Heart left ventricle (tissue), 16 donors: ENCODE data around the gene PIGM. TPM values are rescaled to one million over a fixed set of nuclear protein-coding genes. Genes with fewer than 3 reads are reported as not detected.

Experiments
- ATAC-seq, 4 donors: fragments of 200-7000 bp; cut with Tn5 transposase; one replicate each; pipeline ENCODE4 v1.9.1; 2020 to 2022; ENCODE audit warnings: moderate library complexity in 4 of 4, mild to moderate bottlenecking in 3 of 4, moderate number of reproducible peaks in 1 of 4
- DNase-seq, 5 donors: peaks; one replicate each; pipeline ENCODE4 v3.0.0-alpha.2; 2020
- H3K27ac ChIP-seq, 12 donors: fragments of 200-600 bp; sonication (generic) in 4 of 12; one replicate each; pipeline versions ENCODE4 v1.5.0 to v1.8.0; 2016 to 2022; ENCODE audit warnings: mild to moderate bottlenecking in 2 of 12
- H3K27me3 ChIP-seq, 9 donors: fragments of 200-600 bp; sonication (generic) in 2 of 9; one replicate each; pipeline versions ENCODE4 v1.5.1 to v1.8.0; 2016 to 2022; ENCODE audit warnings: mild to moderate bottlenecking in 3 of 9
- H3K36me3 ChIP-seq, 9 donors: fragments of 200-600 bp; sonication (generic) in 2 of 9; one replicate each; pipeline versions ENCODE4 v1.5.0 to v1.8.0; 2018 to 2022; ENCODE audit warnings: mild to moderate bottlenecking in 2 of 9
- H3K4me1 ChIP-seq, 12 donors: fragments of 200-600 bp; sonication (generic) in 4 of 12; one replicate each; pipeline versions ENCODE4 v1.5.0 to v1.8.0; 2016 to 2022; ENCODE audit warnings: mild to moderate bottlenecking in 3 of 12
- H3K4me3 ChIP-seq, 12 donors: fragments of 200-600 bp; sonication (generic) in 4 of 12; one replicate each; pipeline versions ENCODE4 v1.5.0 to v1.8.0; 2017 to 2022; ENCODE audit warnings: mild to moderate bottlenecking in 9 of 12, moderate library complexity in 4 of 12
- H3K9me3 ChIP-seq, 12 donors: fragments of 200-600 bp; sonication (generic) in 4 of 12; one replicate each; pipeline versions ENCODE4 v1.5.0 to v1.8.0; 2016 to 2022; ENCODE audit warnings: mild to moderate bottlenecking in 1 of 12
- CTCF ChIP-seq, 12 donors: fragments of 200-600 bp; sonication (generic) in 4 of 12; IDR thresholded peaks; one replicate each; pipeline versions ENCODE4 v1.5.0 to v1.8.0; 2018 to 2022; ENCODE audit warnings: antibody characterized with exemption in 12 of 12, mild to moderate bottlenecking in 5 of 12
- POLR2A ChIP-seq, 2 donors: fragments of 450-650 bp; IDR thresholded peaks; one replicate each; pipeline ENCODE4 v1.6.1; 2017; ENCODE audit warnings: antibody characterized with exemption in 2 of 2, mild to moderate bottlenecking in 2 of 2, moderate library complexity in 2 of 2
- WGBS, 4 donors: extraction: QIAGEN DNeasy Blood & Tissue Kit in 2 of 4; methylation state at CpG; one replicate each; pipeline versions ENCODE4 v1.1.5 to v1.1.7; 2013 to 2018; 5-methylcytosine and 5-hydroxymethylcytosine counted together
- intact Hi-C, 10 donors: fragments of 100-400 bp; cut with DNase I; formaldehyde crosslinking; loops; one replicate each; pipeline versions ENCODE4 v1.11.1 to v1.14.2; 2022
- polyA plus RNA-seq, 2 donors: library from polyadenylated mRNA; stranded (reverse); fragments of 200-250 nt; gene quantifications; one replicate each; pipeline ENCODE4 v1.2.3, GENCODE V29; 2013
- total RNA-seq, 9 donors: library from RNA; depleted of rRNA in 2 of 9; stranded (reverse); fragments of >200 nt in 2 of 9; fragmentation: NEBNext Ultra II Directional in 3 of 9; extraction: Animal tissue kit (Norgen Biotek cat#: 25700) in 3 of 9; gene quantifications; one replicate each; pipeline versions ENCODE4 v1.1.0 to v1.2.4, GENCODE V29; 2016 to 2023
- donor health status: ischemic (EF 13 %, LVEDD 7.1; RV severe dilation, severe dysfunction).
- donor health status: healthy with polysubstance abuse.
- donor health status: DM: no; HTN: yes; CAD: no.
- donor health status: DM: no; HTN: no; CAD: no.
- donor health status: ischemic (EF 25% LVEDD 6.9; RV normal size, moderate dysfunction).
- donor health status: ischemic (EF 25% LVEDD 5.7; RV mildly dilated, moderate dysfunction).
- donor health status: healthy.
- donor health status: DM: yes; HTN: yes; CAD: no.
- donor health status: ischemic (EF 35%, LVEDD 5.7; RV mildly dilated, moderate dysfunction).
- donor health status: nonischemic (EF 11% LVEDD 7.7; RV severe dilation, severe dysfunction).
- donor health status: DM: yes; HTN: yes; CAD: no.
- donor health status: PGD.
- donor health status: ischemic (EF 29% LVEDD 5.4; RV normal size, mild dysfunction).
- donor health status: nonischemic (EF 23%, LVEDD 6.1; RV moderate dilation, normal function).

The PIGM gene
- total and polyA plus RNA-seq, 11 donors = 1.6 to 4.1 (median 2.3) TPM

- Histone ChIP-seq H3K36me3 (no peaks in the 10 kb centered on the region), H3K4me3 (no peak overlapping the region), H3K9me3 (no peaks in the 10 kb centered on the region), H3K27me3 (peaks cover 0 to 10% (median 0%) of the 10 kb centered on the region in 9 donors), H3K27ac (no peak overlapping the region), H3K4me1 (peaks cover 0 to 14% (median 0%) of the 10 kb centered on the region in 12 donors)
- intact Hi-C loops = loop anchor here in 1 of 10 donors (2.0 kb wide), 1 partner anchor 21 kb away; no protein-coding TSS in a partner anchor
- DNase-seq (no peak), ATAC-seq (peak in 2 of 4 donors; percentile 20 to 26)
- TF ChIP-seq POLR2A (IDR thresholded peaks at IDR 0.05) (no peak), CTCF (IDR thresholded peaks at IDR 0.05) (no peak)
- WGBS, 4 donors = 57 to 64% (median 57%) methylated on average over 15 of the region's 15 CpGs
These were observed 29.8 kb upstream of the PIGM start for GRCh38 chr1:160061369-160062229.

GRCh38 chr1:160058087-160058486 is 26.3 kb upstream of the PIGM start:
- DNase-seq (no peak), ATAC-seq (peak in 1 of 4 donors; percentile 39)
- Histone ChIP-seq H3K4me1 (no peaks in the 10 kb centered on the region), H3K4me3 (no peak overlapping the region), H3K9me3 (no peaks in the 10 kb centered on the region), H3K36me3 (no peaks in the 10 kb centered on the region), H3K27ac (no peak overlapping the region), H3K27me3 (peaks cover 0 to 33% (median 0%) of the 10 kb centered on the region in 9 donors)
- no peak for TF ChIP-seq POLR2A (IDR thresholded peaks at IDR 0.05)
- TF ChIP-seq CTCF (IDR thresholded peaks at IDR 0.05) = peak in 8 of 12 donors; percentile 8 to 39 (median 21)
- intact Hi-C loops = no loop called here
- 30 to 45% (median 37%) methylated on average over 2 of the region's 2 CpGs for WGBS, 4 donors

DNA sequence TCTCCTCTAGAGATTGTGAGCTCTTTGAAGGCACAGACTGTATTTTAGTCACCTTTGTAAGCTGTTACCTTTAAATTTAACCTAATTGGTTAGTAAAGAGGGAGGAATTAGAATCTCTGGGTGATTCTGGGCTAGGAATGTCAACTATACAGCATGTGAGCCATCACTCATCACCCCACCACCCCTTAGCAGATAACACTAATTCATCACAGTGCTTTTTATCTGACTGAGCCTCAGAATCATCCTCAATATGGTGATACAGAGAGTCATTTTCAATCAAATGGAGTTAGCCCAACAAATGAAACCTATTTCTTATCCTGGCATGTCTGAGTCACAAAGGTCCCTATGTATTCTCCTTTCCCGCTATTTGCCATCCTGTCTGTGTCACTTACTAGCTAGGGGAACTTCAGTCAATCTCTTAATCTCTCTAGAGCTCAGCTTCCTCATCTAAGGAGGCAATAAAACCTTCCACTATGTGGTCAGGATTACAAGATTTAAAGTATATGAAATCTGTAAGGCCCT is 24.9 kb upstream of the PIGM start:
- WGBS, 4 donors = 55 to 73% (median 63%) methylated on average over 1 of the region's 1 CpG
- intact Hi-C loops = no loop called here
- Histone ChIP-seq H3K9me3 (no peaks in the 10 kb centered on the region), H3K36me3 (no peaks in the 10 kb centered on the region), H3K4me1 (no peaks in the 10 kb centered on the region), H3K27ac (no peak overlapping the region), H3K4me3 (no peak overlapping the region), H3K27me3 (peaks cover 0 to 25% (median 0%) of the 10 kb centered on the region in 9 donors)
- ATAC-seq (no peak), DNase-seq (no peak)
- TF ChIP-seq CTCF (IDR thresholded peaks at IDR 0.05) = no peak
- TF ChIP-seq POLR2A (IDR thresholded peaks at IDR 0.05) = no peak
